GM19328 (cell line): ENCODE measurements around the gene TMEM190.
"Not testable (repeated sequence)": the region's sequence is repeated elsewhere in the genome, so short reads cannot be mapped to it uniquely, and the experiment has no call there.

Source experiments
- ATAC-seq: cut with Tn5 transposase; IDR thresholded peaks from one replicate; pipeline ENCODE4 v1.9.1; 2021; ENCODE audit warnings: mild to moderate bottlenecking, moderate library complexity; ENCODE audit not compliant: unreplicated experiment

TMEM190 gene

DNA sequence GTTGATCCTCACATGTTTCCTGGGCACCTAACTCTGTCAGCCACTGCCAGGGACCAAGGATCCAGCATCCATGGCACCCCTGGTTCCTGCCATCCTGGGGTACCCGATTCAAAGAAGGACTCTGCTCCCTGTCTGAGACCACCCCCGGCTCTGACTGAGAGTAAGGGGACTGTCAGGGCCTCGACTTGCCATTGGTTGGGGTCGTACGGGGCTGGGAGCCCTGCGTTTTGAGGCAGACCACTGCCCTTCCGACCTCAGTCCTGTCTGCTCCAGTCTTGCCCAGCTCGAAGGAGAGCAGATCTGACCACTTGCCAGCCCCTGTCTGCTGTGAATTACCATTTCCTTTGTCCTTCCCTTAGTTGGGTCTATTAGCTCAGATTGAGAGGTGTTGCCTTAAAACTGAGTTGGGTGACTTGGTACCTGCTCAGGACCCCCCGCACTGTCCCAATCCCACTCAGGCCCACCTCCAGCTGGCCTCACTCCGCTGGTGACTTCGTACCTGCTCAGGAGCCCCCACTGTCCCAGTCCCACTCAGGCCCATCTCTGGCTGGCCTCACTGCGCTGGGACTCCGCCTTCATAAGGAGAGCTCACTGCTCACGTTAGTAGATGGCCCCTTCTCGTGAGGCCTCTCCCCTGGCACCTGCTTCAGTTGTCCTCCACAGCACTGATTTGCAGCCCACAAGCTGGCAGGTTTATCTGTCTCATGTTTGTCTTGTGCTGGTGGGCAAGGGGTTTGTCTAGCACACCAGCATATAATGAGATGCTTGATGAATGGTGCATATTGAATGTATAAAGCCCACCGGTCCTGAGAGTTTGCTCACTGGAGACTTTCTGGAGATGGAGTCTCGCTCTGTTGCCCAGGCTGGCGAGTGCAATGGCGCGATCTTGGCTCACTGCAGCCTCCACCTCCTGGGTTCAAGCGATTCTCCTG, 13.0 kb downstream of the TMEM190 start:
- ATAC-seq = no peak

DNA sequence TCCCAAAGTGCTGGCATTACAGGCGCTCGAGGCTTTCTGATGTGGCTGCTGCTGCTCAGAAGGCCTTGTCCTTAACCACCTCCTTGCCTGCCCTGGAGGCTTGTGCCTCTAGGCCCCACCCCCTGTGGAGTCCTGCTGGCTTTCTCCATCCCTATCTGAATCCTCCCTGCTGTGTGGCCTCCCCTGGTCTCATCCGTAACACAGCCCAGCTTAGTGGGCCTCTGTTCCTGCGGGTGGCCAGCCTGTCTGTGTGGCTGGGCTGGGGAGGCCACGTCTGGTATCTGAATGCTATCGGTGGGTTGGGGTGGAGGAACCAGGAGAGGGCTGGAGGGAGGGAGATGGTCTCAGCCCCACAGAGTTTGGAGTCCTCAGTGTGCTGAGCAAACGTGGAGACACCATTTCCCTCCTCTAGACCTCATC, 13.8 kb downstream of the TMEM190 start:
- no peak for ATAC-seq

DNA sequence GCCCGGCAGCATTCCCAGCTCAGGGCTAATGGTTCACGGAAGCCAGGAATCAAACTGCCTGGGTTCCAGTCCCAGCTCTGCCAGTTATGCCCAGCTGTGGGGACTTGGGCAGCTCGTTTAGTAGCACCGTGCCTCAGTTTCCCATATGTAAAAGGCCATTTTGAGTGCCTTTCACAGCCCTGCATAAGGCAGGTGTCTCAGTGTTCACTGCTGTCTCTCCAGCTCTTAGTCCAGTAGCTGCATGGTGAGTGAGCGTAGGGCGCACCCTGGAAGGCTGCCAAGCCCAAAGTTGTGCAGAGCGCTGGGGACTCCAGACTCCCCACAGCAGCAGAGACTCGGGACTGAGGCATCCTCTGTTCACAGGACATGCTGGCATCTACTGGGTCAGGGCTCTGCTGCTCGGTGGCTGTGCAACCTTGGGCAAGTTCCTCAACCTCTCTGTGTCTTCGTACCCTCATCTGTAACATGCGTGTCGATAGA, 14.6 kb downstream of the TMEM190 start:
- no peak for ATAC-seq

DNA sequence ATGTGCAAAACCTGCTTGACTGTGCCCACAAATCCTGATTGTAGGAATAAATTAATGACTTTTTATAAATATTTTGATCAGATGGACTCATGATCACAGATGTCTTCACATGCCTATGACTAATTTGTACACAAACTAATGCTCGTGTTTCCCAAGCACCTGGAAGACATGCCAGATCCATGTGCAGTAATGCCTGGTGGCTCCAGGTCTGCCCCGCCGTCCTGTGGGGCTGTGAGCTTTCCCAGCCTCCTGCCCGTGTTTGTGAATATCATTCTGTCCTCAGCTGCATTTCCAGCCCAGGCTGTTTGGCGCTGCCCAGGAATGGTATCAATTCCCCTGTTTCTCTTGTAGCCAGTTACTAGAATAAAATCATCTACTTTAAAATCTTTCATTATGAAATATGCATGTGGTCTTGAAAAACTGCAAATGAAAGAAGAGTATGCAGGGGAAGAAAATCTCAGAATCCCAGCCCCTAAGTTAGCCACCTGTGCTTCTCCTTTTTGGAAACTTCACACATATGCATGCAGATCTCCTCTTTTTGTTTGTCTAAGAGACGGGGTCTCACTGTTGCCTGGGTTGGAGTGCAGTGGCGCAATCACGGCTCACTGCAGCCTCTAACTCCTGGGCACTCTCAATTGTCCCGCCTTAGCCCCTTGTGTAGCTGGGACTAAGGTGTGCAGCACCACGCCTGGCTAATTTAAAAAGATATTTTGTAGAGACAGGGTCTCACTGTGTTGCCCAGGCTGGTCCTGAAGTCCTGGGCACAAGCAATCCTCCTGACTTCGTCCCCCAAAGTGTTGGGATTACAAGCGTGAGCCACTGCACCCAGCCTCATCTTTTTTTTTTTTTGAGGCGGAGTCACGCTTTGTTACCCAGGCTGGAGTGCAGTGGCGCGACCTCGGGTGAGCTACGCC, 15.3 kb downstream of the TMEM190 start:
- ATAC-seq = no peak

DNA sequence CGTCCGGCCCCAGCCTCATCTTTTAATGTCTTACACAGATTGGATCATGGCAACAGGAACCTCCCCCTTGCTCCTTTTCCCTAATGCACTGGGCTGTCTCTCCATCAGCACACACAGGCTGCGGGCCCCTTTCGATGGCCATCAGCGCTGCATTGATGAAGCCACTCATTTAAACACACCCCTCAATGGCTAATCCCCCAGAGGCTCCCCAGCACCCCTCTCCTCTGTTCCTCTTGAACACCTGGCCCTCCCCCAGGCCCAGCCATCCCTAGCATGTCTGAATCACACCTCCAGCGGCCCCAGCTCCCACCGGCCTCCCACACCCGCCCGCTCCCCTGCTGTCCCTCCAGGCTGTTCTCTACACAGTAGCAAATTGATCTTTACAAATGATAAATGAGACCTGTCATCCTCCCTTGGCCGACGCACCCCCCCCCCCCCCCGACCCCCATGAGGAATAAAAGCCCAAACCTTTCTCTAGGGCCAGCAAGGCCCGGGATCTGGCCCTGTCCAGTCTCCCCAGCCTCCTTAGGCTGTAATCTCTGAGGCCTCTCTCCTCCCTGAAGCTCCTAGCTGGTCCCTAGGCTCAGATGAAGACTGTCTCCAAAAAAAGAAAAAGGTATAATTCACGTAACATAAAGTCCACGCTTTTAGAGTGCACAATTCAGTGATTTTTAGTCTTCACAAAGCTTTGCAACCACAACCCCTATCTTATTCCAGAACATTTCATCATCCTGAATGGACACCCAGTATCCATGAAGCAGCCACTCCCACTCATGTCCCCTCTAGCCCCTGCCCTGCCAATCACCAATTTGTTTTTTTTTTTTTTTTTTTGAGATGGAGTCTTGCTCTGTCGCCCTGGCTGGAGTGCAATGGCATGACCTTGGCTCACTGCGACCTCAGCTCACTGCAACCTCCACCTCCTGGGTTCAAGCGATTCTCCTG, 16.5 kb downstream of the TMEM190 start:
- ATAC-seq = no peak

- ATAC-seq = no peak
These were observed 21.7 kb downstream of the TMEM190 start for GRCh38 chr19:55398200-55398925.

- no peak for ATAC-seq
These were observed 23.9 kb downstream of the TMEM190 start for GRCh38 chr19:55400281-55401087.

DNA sequence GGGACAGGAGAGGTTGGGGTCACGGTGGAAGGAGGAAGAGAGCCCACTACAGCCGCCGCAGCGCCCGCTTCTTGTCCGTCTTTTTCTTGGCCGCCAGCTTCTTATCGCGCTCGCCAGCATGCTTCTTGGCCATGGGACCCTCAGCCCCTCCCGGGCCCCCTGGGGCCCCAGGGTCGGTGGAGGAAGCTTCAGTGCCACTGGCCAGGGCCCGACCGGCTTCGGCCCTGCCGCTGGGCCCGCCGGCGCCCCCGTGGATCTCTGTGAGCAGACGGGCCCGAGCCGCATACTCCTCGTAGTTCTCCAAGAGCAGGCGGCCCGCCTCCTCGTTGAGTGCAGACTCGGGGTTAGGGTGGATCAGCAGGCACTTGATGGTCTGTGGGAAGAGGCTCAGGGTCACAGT, 24.8 kb downstream of the TMEM190 start:
- not testable (repeated sequence) for ATAC-seq

DNA sequence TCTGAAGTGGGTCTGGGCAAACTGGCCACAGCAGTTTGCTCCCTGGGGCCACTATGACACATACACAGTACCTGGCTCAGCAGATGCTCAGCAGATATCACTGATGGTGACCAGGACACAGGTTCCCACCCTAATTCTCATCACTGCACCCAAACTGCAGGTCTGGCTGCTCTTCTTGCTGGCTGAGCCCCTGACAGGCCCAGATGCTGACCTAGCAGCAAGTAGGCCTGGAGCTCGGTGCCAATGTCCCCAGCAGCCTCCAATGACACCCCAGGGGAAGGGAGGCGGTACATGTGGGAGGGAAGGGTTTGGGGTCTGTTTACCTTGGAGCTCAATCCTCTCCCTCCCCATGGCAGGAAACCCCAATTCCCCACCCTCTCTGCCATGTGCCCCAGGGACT, 25.9 kb downstream of the TMEM190 start:
- no peak for ATAC-seq

- ATAC-seq = no peak
These were observed 29.0 kb downstream of the TMEM190 start for GRCh38 chr19:55405638-55406037.

GRCh38 chr19:55406091-55406825, 29.6 kb downstream of the TMEM190 start:
- ATAC-seq = no peak

DNA sequence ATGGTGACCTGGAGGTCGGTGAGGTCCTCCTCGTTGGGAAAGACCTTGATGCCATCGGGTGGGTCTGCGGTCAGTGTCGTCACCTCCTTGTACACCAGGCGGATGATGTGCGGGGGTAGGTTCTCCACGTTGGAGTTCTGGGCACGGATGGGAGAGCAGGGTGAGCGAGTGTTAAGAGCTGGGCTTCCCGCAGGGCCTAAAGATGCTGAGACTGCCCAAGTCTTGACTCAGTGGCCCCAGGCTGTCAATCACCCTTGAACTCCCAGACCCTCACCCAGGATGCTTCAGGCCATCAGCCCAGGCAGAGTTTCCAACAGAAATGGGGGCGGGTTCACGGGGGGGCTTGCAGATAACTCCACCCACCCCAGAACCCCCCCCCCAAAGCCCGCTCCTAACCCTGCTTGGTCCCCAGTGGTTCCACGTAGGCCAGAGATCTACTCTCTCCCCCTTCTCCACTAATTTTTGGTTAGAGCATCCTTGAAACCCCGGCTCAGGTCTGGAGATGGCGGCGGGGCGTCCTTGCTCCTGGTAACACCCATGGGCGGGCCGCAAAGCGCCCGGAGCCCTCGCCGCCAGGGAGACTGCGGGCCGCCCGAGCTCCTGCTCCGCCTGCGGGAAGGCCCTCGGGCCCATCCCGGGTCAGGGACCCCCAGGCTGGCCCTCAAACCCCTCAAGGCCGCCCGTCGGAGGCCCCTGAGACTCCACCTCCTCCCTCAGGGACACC, 30.4 kb downstream of the TMEM190 start:
- peak; percentile 8 for ATAC-seq

DNA sequence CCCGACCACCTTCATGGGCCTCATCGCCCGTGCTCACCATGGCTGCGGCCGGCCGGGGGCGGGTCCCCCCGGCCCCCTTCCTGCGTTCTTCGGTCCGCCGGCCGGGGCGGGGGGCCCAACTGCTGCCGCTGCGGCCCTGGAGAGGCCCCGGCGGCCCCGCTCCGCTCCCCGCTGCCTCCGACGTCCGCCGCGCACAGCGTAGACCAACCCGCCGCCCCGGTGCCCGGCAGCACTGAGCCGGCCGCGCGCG, 30.8 kb downstream of the TMEM190 start, which contains the start of gene UBE2S:
Gene UBE2S, minus strand, starts transcription at position 239 of the 250 bp plus-strand sequence. Its CDS starts 199 bp downstream, at position 40.
- not testable (repeated sequence) for ATAC-seq

DNA sequence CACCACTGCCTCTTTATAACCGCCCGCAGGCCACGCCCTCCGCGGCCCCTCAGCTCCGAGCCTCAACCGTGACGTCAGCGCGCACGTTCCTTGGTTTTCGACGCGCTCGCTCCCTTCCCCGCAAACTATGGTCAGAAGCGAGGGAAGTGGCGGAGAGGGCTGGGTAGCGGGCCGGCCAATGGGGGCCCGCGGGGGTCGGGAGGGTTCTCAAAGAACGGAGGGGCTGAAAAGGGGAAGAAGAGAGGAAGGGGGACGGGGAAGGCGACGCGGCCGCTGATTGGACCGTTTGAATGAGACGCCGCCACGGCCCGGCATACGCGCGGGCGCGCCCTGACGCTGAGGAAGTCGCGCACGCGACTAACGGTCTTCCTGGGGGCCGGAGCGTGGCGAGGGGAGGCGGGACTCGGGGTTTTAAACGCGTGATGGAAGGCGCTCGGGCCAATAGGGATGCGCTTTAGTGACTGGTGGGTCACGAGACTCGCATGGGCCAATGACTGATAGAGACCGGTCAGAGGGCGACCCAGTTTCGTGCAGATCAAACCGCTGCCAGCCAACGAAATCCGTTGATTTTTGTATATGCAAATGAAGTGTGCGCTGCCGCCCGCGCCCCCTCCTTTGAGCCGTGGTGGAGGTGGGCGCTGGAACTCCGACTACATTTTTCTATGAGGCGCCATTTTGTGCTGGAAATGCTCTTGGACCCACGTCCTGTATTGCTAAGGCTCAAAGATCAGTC, 31.3 kb downstream of the TMEM190 start:
- peak; percentile 74 for ATAC-seq

GRCh38 chr19:55408533-55408872, 31.9 kb downstream of the TMEM190 start:
- no peak for ATAC-seq

DNA sequence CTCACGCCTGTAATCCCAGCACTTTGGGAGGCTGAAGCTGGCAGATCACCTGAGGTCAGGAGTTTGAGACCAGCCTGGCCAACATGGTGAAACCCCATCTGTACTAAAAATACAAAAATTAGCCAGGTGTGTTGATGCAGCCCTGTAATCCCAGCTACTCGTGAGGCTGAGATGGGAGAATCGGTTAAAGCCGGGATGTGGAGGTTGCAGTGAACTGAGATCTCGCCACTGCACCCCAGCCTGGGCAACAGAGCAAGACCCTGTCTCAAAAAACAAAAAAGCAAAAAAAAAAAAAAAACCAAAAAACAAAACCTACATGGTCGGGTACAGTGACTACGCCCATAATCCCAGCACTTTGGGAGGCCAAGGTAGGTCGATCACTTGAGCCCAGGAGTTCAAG, 32.6 kb downstream of the TMEM190 start:
- not testable (repeated sequence) for ATAC-seq

GRCh38 chr19:55410168-55410567, 33.5 kb downstream of the TMEM190 start:
- ATAC-seq = no peak
